WERI-Rb-1 (cell line): Measurements from ENCODE around the gene KCNA1.

ENCODE experiments used
- DNase-seq: peaks from one replicate; pipeline ENCODE4 v3.0.0-alpha.2; 2020
- H3K27ac ChIP-seq: fragments of 250-450 bp; sonication (Bioruptor Pico); 2 replicates; pipeline ENCODE4 v1.5.1; 2020; ENCODE audit warnings: mild to moderate bottlenecking, moderate library complexity
- H3K27me3 ChIP-seq: fragments of 250-450 bp; sonication (Bioruptor Pico); 2 replicates; pipeline ENCODE4 v1.5.1; 2021; ENCODE audit warnings: mild to moderate bottlenecking, low read depth, moderate library complexity; ENCODE audit not compliant: insufficient read depth, severe bottlenecking
- H3K36me3 ChIP-seq: fragments of 250-450 bp; sonication (Bioruptor Pico); 2 replicates; pipeline ENCODE4 v1.5.1; 2020; ENCODE audit warnings: mild to moderate bottlenecking, moderate library complexity
- H3K4me3 ChIP-seq: 2 replicates; pipeline ENCODE4 v1.5.1; 2011; ENCODE audit warnings: low read depth, mild to moderate bottlenecking, control low read depth, low read length
- H3K9me3 ChIP-seq: fragments of 250-450 bp; sonication (Bioruptor Pico); 2 replicates; pipeline ENCODE4 v1.5.1; 2021; ENCODE audit warnings: mild to moderate bottlenecking, moderate library complexity; ENCODE audit not compliant: severe bottlenecking
- CTCF ChIP-seq: IDR thresholded peaks from 2 replicates; pipeline ENCODE4 v1.5.1; 2011; ENCODE audit warnings: low read depth, mild to moderate bottlenecking, control low read depth, inconsistent platforms, low read length

The KCNA1 gene

DNA sequence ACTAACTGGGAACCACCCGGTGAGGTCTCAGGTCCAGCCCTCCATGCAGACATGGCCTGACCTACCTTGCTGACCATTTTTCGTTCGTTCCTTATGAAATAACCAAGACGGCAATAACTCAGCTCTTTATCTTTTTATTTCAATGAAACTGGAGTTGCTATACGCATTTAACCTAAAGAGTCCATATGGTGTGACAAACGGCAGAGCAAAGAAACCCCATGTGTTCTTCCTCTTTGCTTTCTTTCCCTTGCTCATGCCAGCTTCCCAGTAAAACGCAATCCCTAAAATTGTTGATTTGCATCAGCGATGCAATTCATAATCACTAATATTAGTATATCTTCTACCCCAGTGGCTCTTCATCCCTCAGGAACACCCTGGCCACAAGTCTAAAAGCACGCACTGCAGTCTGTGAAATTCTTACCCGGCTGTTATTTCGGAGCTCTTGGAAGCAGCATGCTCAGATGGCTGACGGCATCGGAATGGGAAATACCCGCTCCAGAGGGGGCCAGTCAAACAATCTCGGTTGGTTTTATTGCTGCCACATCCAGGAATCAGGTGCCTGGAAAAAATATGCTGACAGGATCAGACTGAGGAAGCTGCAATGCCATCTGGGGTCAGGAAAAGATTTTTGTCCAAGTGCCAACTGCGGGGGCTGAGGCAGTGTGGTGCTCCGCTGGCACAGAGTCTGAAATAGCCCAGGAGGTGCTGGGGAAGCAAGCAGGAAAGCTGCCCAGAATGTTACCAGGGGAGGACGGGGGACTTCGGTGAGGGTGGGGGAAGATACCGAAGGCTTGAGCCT, 28.2 kb upstream of the KCNA1 start:
- Histone ChIP-seq H3K9me3 (peaks cover 10% of the 10 kb centered on the region), H3K27ac (no peak overlapping the region), H3K27me3 (peaks cover 4% of the 10 kb centered on the region), H3K36me3 (no peaks in the 10 kb centered on the region), H3K4me3 (no peak overlapping the region)
- TF ChIP-seq CTCF, result no peak
- no peak for DNase-seq

DNA sequence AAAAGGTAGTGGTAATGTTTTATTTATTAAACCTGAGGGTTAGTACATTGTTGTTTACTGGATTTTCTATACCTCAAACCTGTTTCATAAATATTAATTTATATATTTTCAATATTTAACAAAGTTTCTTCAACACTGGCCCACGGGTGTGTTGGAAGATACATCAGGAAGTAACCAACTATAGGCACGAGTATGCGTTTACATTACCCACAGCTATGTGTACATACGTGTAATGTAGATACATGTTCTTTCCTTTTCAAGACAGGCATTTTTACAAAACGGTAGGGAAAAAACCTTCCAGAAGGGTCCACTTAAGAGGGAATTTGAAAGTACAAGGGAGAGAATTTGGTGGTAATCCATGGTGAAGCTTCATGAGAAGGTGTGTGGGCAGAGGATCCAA, 17.8 kb upstream of the KCNA1 start:
- no peak overlapping the region for H3K27ac ChIP-seq
- H3K4me3 ChIP-seq, result no peak overlapping the region
- no peaks in the 10 kb centered on the region for H3K36me3 ChIP-seq
- no peak for DNase-seq
- H3K9me3 ChIP-seq, result no peaks in the 10 kb centered on the region
- TF ChIP-seq CTCF, result no peak
- H3K27me3 ChIP-seq, result no peaks in the 10 kb centered on the region

- Histone ChIP-seq H3K4me3 (no peak overlapping the region), H3K27ac (no peak overlapping the region), H3K27me3 (no peaks in the 10 kb centered on the region), H3K36me3 (no peaks in the 10 kb centered on the region), H3K9me3 (no peaks in the 10 kb centered on the region)
- DNase-seq, result no peak
- no peak for TF ChIP-seq CTCF
Measured at GRCh38 chr12:4892418-4892817, 17.3 kb upstream of the KCNA1 start.

DNA sequence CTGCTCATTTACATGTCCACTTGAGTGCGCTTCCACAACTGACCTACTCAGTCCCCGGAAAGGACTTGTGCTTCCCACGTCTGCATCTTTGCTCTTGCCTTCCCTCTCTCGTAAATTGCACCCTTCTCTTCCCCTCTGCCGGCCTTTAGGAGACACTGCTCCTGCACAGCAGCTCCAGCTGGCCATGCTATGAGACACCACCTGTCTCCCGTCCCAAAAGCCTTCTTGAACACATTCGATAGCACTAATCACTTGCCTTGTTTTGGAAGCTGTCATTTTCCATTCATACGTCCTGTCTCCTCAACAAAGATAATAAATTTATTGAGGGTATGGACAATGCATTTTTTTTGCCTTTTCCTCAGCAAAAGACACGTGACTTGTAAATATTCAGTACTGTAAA, 15.7 kb upstream of the KCNA1 start:
- Histone ChIP-seq H3K4me3 (no peak overlapping the region), H3K36me3 (no peaks in the 10 kb centered on the region), H3K9me3 (no peaks in the 10 kb centered on the region), H3K27me3 (no peaks in the 10 kb centered on the region), H3K27ac (no peak overlapping the region)
- peak; percentile 29; the same call in 1 of the 2 replicates for TF ChIP-seq CTCF
- peak; percentile 52 for DNase-seq

DNA sequence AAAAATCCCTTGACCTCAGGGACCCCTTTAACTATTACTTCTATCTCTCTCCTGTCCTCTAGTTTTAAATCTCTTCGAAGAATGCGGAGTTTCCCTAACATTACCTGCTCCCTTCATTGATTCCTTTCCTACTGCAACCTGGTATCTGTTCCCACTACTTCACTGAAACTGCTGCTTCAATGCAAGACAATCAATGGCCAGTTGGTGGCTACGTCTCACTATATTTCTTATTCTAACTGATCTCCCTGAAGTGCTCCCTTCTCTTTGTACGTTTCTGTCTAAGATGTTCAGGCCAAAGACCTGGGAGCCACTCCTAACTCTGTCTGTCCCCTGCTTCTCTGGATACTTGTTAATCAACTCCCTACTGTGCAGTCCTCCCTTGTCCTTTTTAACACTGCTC, 10.3 kb upstream of the KCNA1 start:
- no peak overlapping the region for H3K27ac ChIP-seq
- peak; percentile 50 for TF ChIP-seq CTCF
- peak; percentile 13 for DNase-seq
- no peak overlapping the region for H3K4me3 ChIP-seq
- no peaks in the 10 kb centered on the region for H3K27me3 ChIP-seq
- H3K36me3 ChIP-seq, result no peaks in the 10 kb centered on the region
- H3K9me3 ChIP-seq, result no peaks in the 10 kb centered on the region

- no peak for DNase-seq
- no peak for TF ChIP-seq CTCF
Measured at GRCh38 chr12:4900327-4900726, 9.4 kb upstream of the KCNA1 start.

More at GRCh38 chr12:4900327-4900726, 9.4 kb upstream of the KCNA1 start:
- Histone ChIP-seq H3K36me3 (no peaks in the 10 kb centered on the region), H3K27me3 (no peaks in the 10 kb centered on the region), H3K4me3 (no peak overlapping the region), H3K9me3 (no peaks in the 10 kb centered on the region), H3K27ac (no peak overlapping the region)
